Liver (tissue), 9 donors: Measurements from ENCODE around the gene MYCBPAP. TPM values are rescaled to one million over a fixed set of nuclear protein-coding genes. Genes with fewer than 3 reads are reported as not detected.

ENCODE experiments used
- DNase-seq: peaks from one replicate; pipeline ENCODE4 v3.0.0-alpha.2; 2017; ENCODE audit warnings: low spot score
- H3K27ac ChIP-seq, 2 donors: one replicate each; pipeline ENCODE4 v1.7.0; 2013; ENCODE audit warnings: inconsistent platforms in 2 of 2, low read length in 2 of 2, control low read depth in 1 of 2, low read depth in 1 of 2, mild to moderate bottlenecking in 1 of 2
- H3K27me3 ChIP-seq, 4 donors: one replicate each; pipeline versions ENCODE4 v1.6.1 to v1.7.0; 2013; ENCODE audit warnings: low read length in 3 of 4, inconsistent platforms in 1 of 4, mild to moderate bottlenecking in 1 of 4, moderate library complexity in 1 of 4; ENCODE audit not compliant: control insufficient read depth in 4 of 4, insufficient read depth in 4 of 4
- H3K36me3 ChIP-seq, 4 donors: one replicate each; pipeline versions ENCODE4 v1.6.1 to v1.7.0; 2013; ENCODE audit warnings: low read length in 3 of 4, mild to moderate bottlenecking in 3 of 4, low read depth in 1 of 4, moderate library complexity in 1 of 4; ENCODE audit not compliant: control insufficient read depth in 4 of 4, insufficient read depth in 3 of 4
- H3K4me1 ChIP-seq, 4 donors: one replicate each; pipeline versions ENCODE4 v1.6.1 to v1.7.0; 2013; ENCODE audit warnings: low read length in 3 of 4, mild to moderate bottlenecking in 3 of 4, moderate library complexity in 1 of 4; ENCODE audit not compliant: control insufficient read depth in 4 of 4, insufficient read depth in 4 of 4
- H3K4me3 ChIP-seq, 3 donors: one replicate each; pipeline versions ENCODE4 v1.6.1 to v1.7.0; 2013; ENCODE audit warnings: low read length in 3 of 3, control low read depth in 1 of 3, low read depth in 1 of 3, mild to moderate bottlenecking in 1 of 3
- H3K9ac ChIP-seq, 2 donors: one replicate each; pipeline ENCODE4 v1.7.0; 2013; ENCODE audit warnings: low read length in 2 of 2, mild to moderate bottlenecking in 2 of 2, moderate library complexity in 2 of 2, control low read depth in 1 of 2, low read depth in 1 of 2
- H3K9me3 ChIP-seq, 4 donors: one replicate each; pipeline versions ENCODE4 v1.6.1 to v1.7.0; 2013; ENCODE audit warnings: low read length in 3 of 4; ENCODE audit not compliant: control insufficient read depth in 4 of 4
- EGR1 ChIP-seq, 2 donors: IDR thresholded peaks; 2 replicates each; pipeline ENCODE4 v1.6.1; 2016 to 2018; ENCODE audit warnings: antibody characterized with exemption in 2 of 2, low read depth in 2 of 2
- FOXA1 ChIP-seq: IDR thresholded peaks from 2 replicates; pipeline ENCODE4 v1.6.1; 2016; ENCODE audit warnings: antibody characterized with exemption
- FOXA2 ChIP-seq: IDR thresholded peaks from 2 replicates; pipeline ENCODE4 v1.6.1; 2016; ENCODE audit warnings: antibody characterized with exemption
- GABPA ChIP-seq, 2 donors: IDR thresholded peaks in 1 of 2; conservative IDR thresholded peaks in 1 of 2; 2 replicates each; pipeline ENCODE4 v1.6.1; 2016; ENCODE audit warnings: antibody characterized with exemption in 2 of 2, mild to moderate bottlenecking in 1 of 2, moderate library complexity in 1 of 2
- HNF4A ChIP-seq, 2 donors: conservative IDR thresholded peaks; 2 replicates each; pipeline ENCODE4 v1.6.1; 2016; ENCODE audit warnings: antibody characterized with exemption in 2 of 2, mild to moderate bottlenecking in 2 of 2
- HNF4G ChIP-seq: IDR thresholded peaks from 2 replicates; pipeline ENCODE4 v1.6.1; 2016; ENCODE audit warnings: antibody characterized with exemption
- JUND ChIP-seq, 2 donors: IDR thresholded peaks; 2 replicates each; pipeline ENCODE4 v1.6.1; 2016; ENCODE audit warnings: antibody characterized with exemption in 2 of 2
- MAX ChIP-seq: IDR thresholded peaks from 2 replicates; pipeline ENCODE4 v1.6.1; 2016; ENCODE audit warnings: antibody characterized with exemption
- NR2F2 ChIP-seq: IDR thresholded peaks from 2 replicates; pipeline ENCODE4 v1.6.1; 2016; ENCODE audit warnings: antibody characterized with exemption
- RAD21 ChIP-seq, 2 donors: IDR thresholded peaks; 2 replicates each; pipeline ENCODE4 v1.6.1; 2016; ENCODE audit warnings: antibody characterized with exemption in 2 of 2, mild to moderate bottlenecking in 2 of 2
- RXRA ChIP-seq, 2 donors: IDR thresholded peaks; 2 replicates each; pipeline ENCODE4 v1.6.1; 2017 to 2018; ENCODE audit warnings: antibody characterized with exemption in 2 of 2, mild to moderate bottlenecking in 1 of 2
- SP1 ChIP-seq: IDR thresholded peaks from 2 replicates; pipeline ENCODE4 v1.6.1; 2018; ENCODE audit warnings: antibody characterized with exemption, mild to moderate bottlenecking
- TAF1 ChIP-seq: conservative IDR thresholded peaks from 2 replicates; pipeline ENCODE4 v1.6.1; 2016; ENCODE audit warnings: antibody characterized with exemption, mild to moderate bottlenecking
- YY1 ChIP-seq: IDR thresholded peaks from 2 replicates; pipeline ENCODE4 v1.6.1; 2016; ENCODE audit warnings: antibody characterized with exemption, mild to moderate bottlenecking
- WGBS: extraction: QIAGEN DNeasy Blood & Tissue Kit; methylation state at CpG from one replicate; pipeline ENCODE4 v1.1.7; 2013; 5-methylcytosine and 5-hydroxymethylcytosine counted together
- polyA plus RNA-seq, 2 donors: library from polyadenylated mRNA; stranded (reverse) in 1 of 2; unstranded in 1 of 2; fragments of 200-250 nt in 1 of 2; fragments of >200 nt in 1 of 2; fragmentation: Nextera tagmentation in 1 of 2; extraction: Ambion mirVana in 1 of 2; gene quantifications; one replicate each; pipeline versions ENCODE4 v1.2.1 to v1.2.3, GENCODE V29; 2013 to 2015
- total RNA-seq, 2 donors: library from RNA; depleted of rRNA; stranded (reverse); fragments of >200 nt; gene quantifications; one replicate each; pipeline ENCODE4 v1.2.3, GENCODE V29; 2014
- TF ChIP-seq, protein P1 (sequence below): IDR thresholded peaks from 2 replicates; pipeline ENCODE4 v1.6.1; 2016; ENCODE audit warnings: antibody characterized with exemption, mild to moderate bottlenecking
- TF ChIP-seq, protein P2 (sequence below): IDR thresholded peaks from 2 replicates; pipeline ENCODE4 v1.6.1; 2016; ENCODE audit warnings: antibody characterized with exemption
- TF ChIP-seq, protein P3 (sequence below): fragments of 150-350 bp; IDR thresholded peaks from 2 replicates; pipeline ENCODE4 v1.5.1; 2017; ENCODE audit warnings: improper control_type of control experiment, low read depth, low read length; ENCODE audit not compliant: missing input control
- TF ChIP-seq, protein P4 (sequence below): IDR thresholded peaks from 2 replicates; pipeline ENCODE4 v1.6.1; 2016; ENCODE audit warnings: antibody characterized with exemption
- donor health status: healthy.
- donor health status: healthy.
- donor health status: healthy.
- donor health status: healthy.
- donor health status: healthy.

MYCBPAP gene
- total and polyA plus RNA-seq, 4 donors = 0.23 to 0.25 TPM; not detected in 2

DNA sequence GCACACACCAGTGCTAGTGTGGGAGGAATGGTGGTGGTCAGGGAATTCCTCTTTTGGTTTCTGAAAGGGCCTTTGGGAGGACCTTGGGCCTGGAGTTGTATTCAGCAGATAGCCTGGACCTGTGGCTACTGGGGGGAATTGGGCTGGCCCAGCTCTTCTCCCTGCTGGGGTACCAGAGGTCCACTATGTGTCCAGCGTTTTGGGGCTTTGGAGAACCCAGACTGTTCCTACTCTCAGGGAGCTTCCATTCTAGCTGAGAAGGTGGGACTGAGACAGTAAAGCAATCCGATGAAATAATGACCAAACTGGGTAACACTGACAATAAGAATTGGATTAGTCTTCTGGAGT lies 26.7 kb downstream of the MYCBPAP start:
- Histone ChIP-seq H3K9me3 (no peaks in the 10 kb centered on the region), H3K4me1 (peaks cover 1 to 13% (median 6%) of the 10 kb centered on the region in 4 donors), H3K9ac (no peak overlapping the region), H3K4me3 (no peak overlapping the region), H3K36me3 (no peaks in the 10 kb centered on the region), H3K27me3 (peaks cover 0 to 13% (median 4%) of the 10 kb centered on the region in 4 donors), H3K27ac (no peak overlapping the region)
- no peak for DNase-seq
- WGBS = 92% methylated on average over 2 of the region's 2 CpGs
- TF ChIP-seq MAX = no peak
- TF ChIP-seq, protein P1, sequence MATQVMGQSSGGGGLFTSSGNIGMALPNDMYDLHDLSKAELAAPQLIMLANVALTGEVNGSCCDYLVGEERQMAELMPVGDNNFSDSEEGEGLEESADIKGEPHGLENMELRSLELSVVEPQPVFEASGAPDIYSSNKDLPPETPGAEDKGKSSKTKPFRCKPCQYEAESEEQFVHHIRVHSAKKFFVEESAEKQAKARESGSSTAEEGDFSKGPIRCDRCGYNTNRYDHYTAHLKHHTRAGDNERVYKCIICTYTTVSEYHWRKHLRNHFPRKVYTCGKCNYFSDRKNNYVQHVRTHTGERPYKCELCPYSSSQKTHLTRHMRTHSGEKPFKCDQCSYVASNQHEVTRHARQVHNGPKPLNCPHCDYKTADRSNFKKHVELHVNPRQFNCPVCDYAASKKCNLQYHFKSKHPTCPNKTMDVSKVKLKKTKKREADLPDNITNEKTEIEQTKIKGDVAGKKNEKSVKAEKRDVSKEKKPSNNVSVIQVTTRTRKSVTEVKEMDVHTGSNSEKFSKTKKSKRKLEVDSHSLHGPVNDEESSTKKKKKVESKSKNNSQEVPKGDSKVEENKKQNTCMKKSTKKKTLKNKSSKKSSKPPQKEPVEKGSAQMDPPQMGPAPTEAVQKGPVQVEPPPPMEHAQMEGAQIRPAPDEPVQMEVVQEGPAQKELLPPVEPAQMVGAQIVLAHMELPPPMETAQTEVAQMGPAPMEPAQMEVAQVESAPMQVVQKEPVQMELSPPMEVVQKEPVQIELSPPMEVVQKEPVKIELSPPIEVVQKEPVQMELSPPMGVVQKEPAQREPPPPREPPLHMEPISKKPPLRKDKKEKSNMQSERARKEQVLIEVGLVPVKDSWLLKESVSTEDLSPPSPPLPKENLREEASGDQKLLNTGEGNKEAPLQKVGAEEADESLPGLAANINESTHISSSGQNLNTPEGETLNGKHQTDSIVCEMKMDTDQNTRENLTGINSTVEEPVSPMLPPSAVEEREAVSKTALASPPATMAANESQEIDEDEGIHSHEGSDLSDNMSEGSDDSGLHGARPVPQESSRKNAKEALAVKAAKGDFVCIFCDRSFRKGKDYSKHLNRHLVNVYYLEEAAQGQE = no peak
- no peak for TF ChIP-seq TAF1
- TF ChIP-seq HNF4G = no peak
- TF ChIP-seq RAD21 (IDR thresholded peaks at IDR 0.05) = no peak
- no peak for TF ChIP-seq FOXA1
- TF ChIP-seq, protein P2, sequence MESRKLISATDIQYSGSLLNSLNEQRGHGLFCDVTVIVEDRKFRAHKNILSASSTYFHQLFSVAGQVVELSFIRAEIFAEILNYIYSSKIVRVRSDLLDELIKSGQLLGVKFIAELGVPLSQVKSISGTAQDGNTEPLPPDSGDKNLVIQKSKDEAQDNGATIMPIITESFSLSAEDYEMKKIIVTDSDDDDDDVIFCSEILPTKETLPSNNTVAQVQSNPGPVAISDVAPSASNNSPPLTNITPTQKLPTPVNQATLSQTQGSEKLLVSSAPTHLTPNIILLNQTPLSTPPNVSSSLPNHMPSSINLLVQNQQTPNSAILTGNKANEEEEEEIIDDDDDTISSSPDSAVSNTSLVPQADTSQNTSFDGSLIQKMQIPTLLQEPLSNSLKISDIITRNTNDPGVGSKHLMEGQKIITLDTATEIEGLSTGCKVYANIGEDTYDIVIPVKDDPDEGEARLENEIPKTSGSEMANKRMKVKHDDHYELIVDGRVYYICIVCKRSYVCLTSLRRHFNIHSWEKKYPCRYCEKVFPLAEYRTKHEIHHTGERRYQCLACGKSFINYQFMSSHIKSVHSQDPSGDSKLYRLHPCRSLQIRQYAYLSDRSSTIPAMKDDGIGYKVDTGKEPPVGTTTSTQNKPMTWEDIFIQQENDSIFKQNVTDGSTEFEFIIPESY = no peak
- no peak for TF ChIP-seq SP1
- TF ChIP-seq, protein P3, sequence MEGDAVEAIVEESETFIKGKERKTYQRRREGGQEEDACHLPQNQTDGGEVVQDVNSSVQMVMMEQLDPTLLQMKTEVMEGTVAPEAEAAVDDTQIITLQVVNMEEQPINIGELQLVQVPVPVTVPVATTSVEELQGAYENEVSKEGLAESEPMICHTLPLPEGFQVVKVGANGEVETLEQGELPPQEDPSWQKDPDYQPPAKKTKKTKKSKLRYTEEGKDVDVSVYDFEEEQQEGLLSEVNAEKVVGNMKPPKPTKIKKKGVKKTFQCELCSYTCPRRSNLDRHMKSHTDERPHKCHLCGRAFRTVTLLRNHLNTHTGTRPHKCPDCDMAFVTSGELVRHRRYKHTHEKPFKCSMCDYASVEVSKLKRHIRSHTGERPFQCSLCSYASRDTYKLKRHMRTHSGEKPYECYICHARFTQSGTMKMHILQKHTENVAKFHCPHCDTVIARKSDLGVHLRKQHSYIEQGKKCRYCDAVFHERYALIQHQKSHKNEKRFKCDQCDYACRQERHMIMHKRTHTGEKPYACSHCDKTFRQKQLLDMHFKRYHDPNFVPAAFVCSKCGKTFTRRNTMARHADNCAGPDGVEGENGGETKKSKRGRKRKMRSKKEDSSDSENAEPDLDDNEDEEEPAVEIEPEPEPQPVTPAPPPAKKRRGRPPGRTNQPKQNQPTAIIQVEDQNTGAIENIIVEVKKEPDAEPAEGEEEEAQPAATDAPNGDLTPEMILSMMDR = no peak
- no peak for TF ChIP-seq RXRA (IDR thresholded peaks at IDR 0.05)
- TF ChIP-seq HNF4A (conservative IDR thresholded peaks at IDR 0.05) = no peak
- no peak for TF ChIP-seq YY1
- no peak for TF ChIP-seq GABPA (IDR thresholded peaks at IDR 0.05 in 1 of 2, conservative IDR thresholded peaks at IDR 0.05 in 1 of 2)
- TF ChIP-seq NR2F2 = no peak
- TF ChIP-seq, protein P4, sequence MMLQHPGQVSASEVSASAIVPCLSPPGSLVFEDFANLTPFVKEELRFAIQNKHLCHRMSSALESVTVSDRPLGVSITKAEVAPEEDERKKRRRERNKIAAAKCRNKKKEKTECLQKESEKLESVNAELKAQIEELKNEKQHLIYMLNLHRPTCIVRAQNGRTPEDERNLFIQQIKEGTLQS = no peak
- TF ChIP-seq EGR1 (IDR thresholded peaks at IDR 0.05; ENCODE audit: low read depth in 2 of 2) = no peak

DNA sequence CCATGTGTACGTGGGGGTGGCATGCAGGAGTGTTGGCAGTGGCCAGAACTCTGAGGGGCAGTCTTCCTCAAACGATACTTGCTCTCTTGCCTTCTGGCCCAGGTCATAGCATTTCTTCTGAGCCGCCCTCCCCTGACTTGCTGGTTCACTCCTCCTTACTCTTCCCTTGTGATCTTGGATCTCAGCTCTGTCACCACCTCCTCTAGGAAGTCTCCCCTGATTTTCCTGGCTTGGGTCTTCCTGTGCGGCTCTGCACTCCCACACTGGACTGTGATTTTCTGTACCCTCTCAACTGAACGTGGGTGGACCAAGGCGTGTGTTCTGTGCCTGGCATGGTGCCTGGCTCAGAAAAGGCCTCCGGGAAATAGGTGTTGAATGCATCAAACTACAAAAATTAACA lies 27.2 kb downstream of the MYCBPAP start:
- WGBS = 91% methylated on average over 7 of the region's 7 CpGs
- H3K36me3 ChIP-seq = no peaks in the 10 kb centered on the region
- no peaks in the 10 kb centered on the region for H3K9me3 ChIP-seq
- no peak overlapping the region for H3K27ac ChIP-seq
- peaks cover 0 to 13% (median 4%) of the 10 kb centered on the region in 4 donors for H3K27me3 ChIP-seq
- peaks cover 1 to 13% (median 6%) of the 10 kb centered on the region in 4 donors for H3K4me1 ChIP-seq
- no peak overlapping the region for H3K4me3 ChIP-seq
- no peak overlapping the region for H3K9ac ChIP-seq
- TF ChIP-seq HNF4G = no peak
- no peak for TF ChIP-seq EGR1 (IDR thresholded peaks at IDR 0.05; ENCODE audit: low read depth in 2 of 2)
- no peak for TF ChIP-seq MAX
- TF ChIP-seq RXRA (IDR thresholded peaks at IDR 0.05) = no peak
- TF ChIP-seq JUND (IDR thresholded peaks at IDR 0.05) = no peak
- no peak for TF ChIP-seq GABPA (IDR thresholded peaks at IDR 0.05 in 1 of 2, conservative IDR thresholded peaks at IDR 0.05 in 1 of 2)
- TF ChIP-seq SP1 = no peak
- TF ChIP-seq, protein P2 = no peak
- no peak for TF ChIP-seq FOXA1
- TF ChIP-seq, protein P3 = no peak
- no peak for TF ChIP-seq RAD21 (IDR thresholded peaks at IDR 0.05)
- no peak for TF ChIP-seq YY1
- no peak for TF ChIP-seq TAF1
- TF ChIP-seq FOXA2 = no peak
- no peak for TF ChIP-seq HNF4A (conservative IDR thresholded peaks at IDR 0.05)
- no peak for TF ChIP-seq NR2F2
- TF ChIP-seq, protein P4 = no peak
- no peak for DNase-seq
